ENCODE measurements around the gene ATP13A4. TPM values are rescaled to one million over a fixed set of nuclear protein-coding genes. Genes with fewer than 3 reads are reported as not detected.

The ATP13A4 gene
- total and polyA plus RNA-seq, 4 donors, result 0.23 to 2.7 (median 0.50) TPM

- TF ChIP-seq REST (IDR thresholded peaks at IDR 0.05) (no peak), YY1 (IDR thresholded peaks at IDR 0.05) (no peak)
Observed at GRCh38 chr3:193548406-193548805, 6.3 kb downstream of the ATP13A4 start (continued).

DNA sequence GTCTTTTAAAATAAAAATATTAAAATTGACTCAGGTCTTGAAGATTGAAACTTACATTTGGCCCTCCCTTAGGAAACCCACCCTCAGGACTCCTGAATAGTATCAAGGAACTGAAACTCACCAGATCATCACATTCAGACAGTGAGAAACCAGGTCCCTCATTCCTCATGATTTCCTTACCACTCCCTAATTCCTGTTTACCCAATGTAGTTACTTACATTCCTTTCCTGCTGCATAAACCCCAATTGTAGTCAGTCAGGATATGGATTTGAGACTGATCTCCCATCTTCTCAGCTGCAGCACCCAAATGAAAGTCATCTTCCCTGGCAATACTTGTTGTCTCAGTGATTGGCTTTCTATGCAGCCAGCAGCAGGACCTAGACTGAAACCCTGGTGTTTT is 8.6 kb downstream of the ATP13A4 start:
- no peak for DNase-seq (ENCODE audit: low spot score)
- TF ChIP-seq TAF1 (conservative IDR thresholded peaks at IDR 0.05) (no peak), FOXA1 (IDR thresholded peaks at IDR 0.05) (no peak), JUND (IDR thresholded peaks at IDR 0.05) (no peak), EGR1 (IDR thresholded peaks at IDR 0.05; ENCODE audit: low read depth in 2 of 2) (no peak), FOXA2 (IDR thresholded peaks at IDR 0.05) (no peak), NR2F2 (IDR thresholded peaks at IDR 0.05) (no peak), GABPA (IDR thresholded peaks at IDR 0.05 in 1 of 2, conservative IDR thresholded peaks at IDR 0.05 in 1 of 2) (no peak), YY1 (IDR thresholded peaks at IDR 0.05) (no peak), RXRA (IDR thresholded peaks at IDR 0.05) (no peak), CTCF (IDR thresholded peaks at IDR 0.05; ENCODE audit: low read depth, low read length, missing input control) (no peak), ATF3 (IDR thresholded peaks at IDR 0.05) (no peak), SP1 (IDR thresholded peaks at IDR 0.05) (no peak), MAX (IDR thresholded peaks at IDR 0.05) (no peak), REST (IDR thresholded peaks at IDR 0.05) (no peak), RAD21 (IDR thresholded peaks at IDR 0.05) (no peak), HNF4G (IDR thresholded peaks at IDR 0.05) (no peak), HNF4A (conservative IDR thresholded peaks at IDR 0.05) (no peak)
- TF ChIP-seq, protein P1, sequence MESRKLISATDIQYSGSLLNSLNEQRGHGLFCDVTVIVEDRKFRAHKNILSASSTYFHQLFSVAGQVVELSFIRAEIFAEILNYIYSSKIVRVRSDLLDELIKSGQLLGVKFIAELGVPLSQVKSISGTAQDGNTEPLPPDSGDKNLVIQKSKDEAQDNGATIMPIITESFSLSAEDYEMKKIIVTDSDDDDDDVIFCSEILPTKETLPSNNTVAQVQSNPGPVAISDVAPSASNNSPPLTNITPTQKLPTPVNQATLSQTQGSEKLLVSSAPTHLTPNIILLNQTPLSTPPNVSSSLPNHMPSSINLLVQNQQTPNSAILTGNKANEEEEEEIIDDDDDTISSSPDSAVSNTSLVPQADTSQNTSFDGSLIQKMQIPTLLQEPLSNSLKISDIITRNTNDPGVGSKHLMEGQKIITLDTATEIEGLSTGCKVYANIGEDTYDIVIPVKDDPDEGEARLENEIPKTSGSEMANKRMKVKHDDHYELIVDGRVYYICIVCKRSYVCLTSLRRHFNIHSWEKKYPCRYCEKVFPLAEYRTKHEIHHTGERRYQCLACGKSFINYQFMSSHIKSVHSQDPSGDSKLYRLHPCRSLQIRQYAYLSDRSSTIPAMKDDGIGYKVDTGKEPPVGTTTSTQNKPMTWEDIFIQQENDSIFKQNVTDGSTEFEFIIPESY (IDR thresholded peaks at IDR 0.05), result no peak
- no peak overlapping the region for H3K4me3 ChIP-seq (ENCODE audit: low read depth in 1 of 3, low read length in 3 of 3)
- no peak overlapping the region for H3K27ac ChIP-seq (ENCODE audit: low read depth in 1 of 2, low read length in 2 of 2)
- no peaks in the 10 kb centered on the region for H3K4me1 ChIP-seq (ENCODE audit: control insufficient read depth in 4 of 4, insufficient read depth in 4 of 4, low read length in 3 of 4)
- peaks cover 0 to 3% (median 0%) of the 10 kb centered on the region in 4 donors for H3K27me3 ChIP-seq (ENCODE audit: control insufficient read depth in 4 of 4, insufficient read depth in 4 of 4, low read length in 3 of 4)
- peaks cover 4 to 12% (median 7%) of the 10 kb centered on the region in 4 donors for H3K9me3 ChIP-seq (ENCODE audit: control insufficient read depth in 4 of 4, low read length in 3 of 4)
- H3K9ac ChIP-seq (ENCODE audit: low read depth in 1 of 2, low read length in 2 of 2), result no peak overlapping the region
- H3K36me3 ChIP-seq (ENCODE audit: control insufficient read depth in 4 of 4, insufficient read depth in 3 of 4, low read depth in 1 of 4, low read length in 3 of 4), result no peaks in the 10 kb centered on the region
